Ishikawa (cell line): ENCODE measurements around the gene CCDC88C.

Experiments
- CEBPB ChIP-seq: IDR thresholded peaks from 2 replicates; pipeline ENCODE4 v1.6.1; 2012
- CREB1 ChIP-seq: IDR thresholded peaks from 2 replicates; pipeline ENCODE4 v1.6.1; 2012; ENCODE audit warnings: low read depth
- EGR1 ChIP-seq: IDR thresholded peaks from 2 replicates; pipeline ENCODE4 v1.6.1; 2012
- EP300 ChIP-seq: IDR thresholded peaks from 2 replicates; pipeline ENCODE4 v1.6.1; 2012; ENCODE audit warnings: borderline replicate concordance
- FOXM1 ChIP-seq: IDR thresholded peaks from 2 replicates; pipeline ENCODE4 v1.6.1; 2012; ENCODE audit warnings: low read depth, borderline replicate concordance
- MAX ChIP-seq: IDR thresholded peaks from 2 replicates; pipeline ENCODE4 v1.6.1; 2012
- NFIC ChIP-seq: IDR thresholded peaks from 2 replicates; pipeline ENCODE4 v1.6.1; 2012
- RAD21 ChIP-seq: IDR thresholded peaks from 2 replicates; pipeline ENCODE4 v1.6.1; 2012; ENCODE audit warnings: low read depth
- REST ChIP-seq: IDR thresholded peaks from 2 replicates; pipeline ENCODE4 v1.6.1; 2012; ENCODE audit warnings: low read depth, mild to moderate bottlenecking
- TAF1 ChIP-seq: IDR thresholded peaks from 2 replicates; pipeline ENCODE4 v1.6.1; 2012; ENCODE audit warnings: low read depth, mild to moderate bottlenecking
- TCF12 ChIP-seq: IDR thresholded peaks from 2 replicates; pipeline ENCODE4 v1.6.1; 2012; ENCODE audit warnings: low read depth
- TEAD4 ChIP-seq: IDR thresholded peaks from 2 replicates; pipeline ENCODE4 v1.6.1; 2012
- USF1 ChIP-seq: IDR thresholded peaks from 2 replicates; pipeline ENCODE4 v1.6.1; 2012
- YY1 ChIP-seq: IDR thresholded peaks from 2 replicates; pipeline ENCODE4 v1.6.1; 2012; ENCODE audit warnings: low read depth
- ZBTB7A ChIP-seq: IDR thresholded peaks from 2 replicates; pipeline ENCODE4 v1.6.1; 2012; ENCODE audit warnings: low read depth

Gene CCDC88C

GRCh38 chr14:91241863-91242262 lies 175.8 kb downstream of the CCDC88C start:
- TF ChIP-seq NFIC (no peak), MAX (no peak), TEAD4 (no peak), TCF12 (no peak)

GRCh38 chr14:91238661-91239060 lies 179.0 kb downstream of the CCDC88C start:
- TF ChIP-seq CEBPB (no peak), MAX (no peak), FOXM1 (no peak), TAF1 (no peak), EGR1 (no peak)

GRCh38 chr14:91238085-91238484 lies 179.5 kb downstream of the CCDC88C start:
- TF ChIP-seq TEAD4 = no peak
- TF ChIP-seq MAX = no peak

- no peak for TF ChIP-seq EGR1
- no peak for TF ChIP-seq REST
- TF ChIP-seq ZBTB7A = no peak
- TF ChIP-seq MAX = no peak
- TF ChIP-seq EP300 = no peak
- TF ChIP-seq FOXM1 = no peak
- TF ChIP-seq TCF12 = no peak
- no peak for TF ChIP-seq CREB1
- no peak for TF ChIP-seq CEBPB
- TF ChIP-seq TAF1 = no peak
- no peak for TF ChIP-seq YY1
- no peak for TF ChIP-seq TEAD4
- TF ChIP-seq RAD21 = no peak
- no peak for TF ChIP-seq NFIC
- TF ChIP-seq USF1 = no peak
These were observed 180.4 kb downstream of the CCDC88C start for GRCh38 chr14:91237219-91237618.

- TF ChIP-seq RAD21 (no peak), CREB1 (no peak), YY1 (no peak), TAF1 (no peak), TEAD4 (no peak), CEBPB (no peak), TCF12 (no peak), REST (no peak), NFIC (no peak), ZBTB7A (no peak), MAX (no peak), EP300 (no peak), FOXM1 (no peak), USF1 (no peak), EGR1 (no peak)
These were observed 181.8 kb downstream of the CCDC88C start for GRCh38 chr14:91235841-91236240.

- TF ChIP-seq USF1 (no peak), CREB1 (no peak), NFIC (no peak), EP300 (no peak), MAX (no peak), YY1 (no peak)
These were observed 182.9 kb downstream of the CCDC88C start for GRCh38 chr14:91234791-91235114.
